ENCODE measurements around the gene PLEK2.
"Not testable (repeated sequence)": the region's sequence is repeated elsewhere in the genome, so short reads cannot be mapped to it uniquely, and the experiment has no call there.

The PLEK2 gene

GRCh38 chr14:67411820-67412421, at the start of gene PLEK2:
Gene PLEK2, minus strand, starts transcription at chr14:67412165. Its CDS starts 106 bp downstream, at chr14:67412059.
- peak; percentile 70 for DNase-seq

GRCh38 chr14:67461341-67461985, 49.5 kb upstream of the PLEK2 start:
- DNase-seq: no peak

GRCh38 chr14:67459336-67459735, 47.4 kb upstream of the PLEK2 start:
- no peak for DNase-seq

GRCh38 chr14:67457782-67458181, 45.8 kb upstream of the PLEK2 start:
- no peak for DNase-seq

- DNase-seq: no peak
Measured at GRCh38 chr14:67456732-67457131, 44.8 kb upstream of the PLEK2 start.

GRCh38 chr14:67453575-67454300, 41.8 kb upstream of the PLEK2 start:
- DNase-seq: no peak

GRCh38 chr14:67451667-67452066, 39.7 kb upstream of the PLEK2 start:
- DNase-seq: not testable (repeated sequence)

GRCh38 chr14:67449096-67449495, 37.1 kb upstream of the PLEK2 start:
- no peak for DNase-seq

- DNase-seq: no peak
Measured at GRCh38 chr14:67447033-67447381, 35.0 kb upstream of the PLEK2 start.

GRCh38 chr14:67446371-67447032, 34.5 kb upstream of the PLEK2 start:
- no peak for DNase-seq

GRCh38 chr14:67444395-67444794, 32.4 kb upstream of the PLEK2 start:
- no peak for DNase-seq

- DNase-seq: no peak
Measured at GRCh38 chr14:67442139-67442906, 30.4 kb upstream of the PLEK2 start.

- no peak for DNase-seq
Measured at GRCh38 chr14:67441672-67442071, 29.7 kb upstream of the PLEK2 start.

- no peak for DNase-seq
Measured at GRCh38 chr14:67441256-67441655, 29.3 kb upstream of the PLEK2 start.

- no peak for DNase-seq
Measured at GRCh38 chr14:67440513-67440912, 28.5 kb upstream of the PLEK2 start.

- DNase-seq: no peak
Measured at GRCh38 chr14:67438969-67439368, 27.0 kb upstream of the PLEK2 start.

GRCh38 chr14:67436006-67436866, 24.3 kb upstream of the PLEK2 start:
- DNase-seq: no peak

- no peak for DNase-seq
Measured at GRCh38 chr14:67435603-67436002, 23.6 kb upstream of the PLEK2 start.

GRCh38 chr14:67432050-67432564, 20.1 kb upstream of the PLEK2 start:
- DNase-seq: no peak

GRCh38 chr14:67429510-67430205, 17.7 kb upstream of the PLEK2 start:
- no peak for DNase-seq

- DNase-seq: no peak
Measured at GRCh38 chr14:67428501-67429031, 16.6 kb upstream of the PLEK2 start.
